Fibroblast of pulmonary artery (primary cell): ENCODE data around the gene APOBR.

Experiments used
- DNase-seq: peaks from one replicate; pipeline ENCODE4 v3.0.0-alpha.2; 2010; ENCODE audit warnings: low read depth
- H3K4me3 ChIP-seq: replicated peaks from 2 replicates; pipeline ENCODE4 v1.5.1; 2011; ENCODE audit warnings: low read depth, mild to moderate bottlenecking, control low read depth, low read length, moderate library complexity
- TF ChIP-seq, protein P1 (sequence below): IDR thresholded peaks from 2 replicates; pipeline ENCODE4 v1.5.1; 2011; ENCODE audit warnings: mild to moderate bottlenecking, control low read depth, low read length, inconsistent platforms; ENCODE audit errors: missing control alignments

Gene APOBR

DNA sequence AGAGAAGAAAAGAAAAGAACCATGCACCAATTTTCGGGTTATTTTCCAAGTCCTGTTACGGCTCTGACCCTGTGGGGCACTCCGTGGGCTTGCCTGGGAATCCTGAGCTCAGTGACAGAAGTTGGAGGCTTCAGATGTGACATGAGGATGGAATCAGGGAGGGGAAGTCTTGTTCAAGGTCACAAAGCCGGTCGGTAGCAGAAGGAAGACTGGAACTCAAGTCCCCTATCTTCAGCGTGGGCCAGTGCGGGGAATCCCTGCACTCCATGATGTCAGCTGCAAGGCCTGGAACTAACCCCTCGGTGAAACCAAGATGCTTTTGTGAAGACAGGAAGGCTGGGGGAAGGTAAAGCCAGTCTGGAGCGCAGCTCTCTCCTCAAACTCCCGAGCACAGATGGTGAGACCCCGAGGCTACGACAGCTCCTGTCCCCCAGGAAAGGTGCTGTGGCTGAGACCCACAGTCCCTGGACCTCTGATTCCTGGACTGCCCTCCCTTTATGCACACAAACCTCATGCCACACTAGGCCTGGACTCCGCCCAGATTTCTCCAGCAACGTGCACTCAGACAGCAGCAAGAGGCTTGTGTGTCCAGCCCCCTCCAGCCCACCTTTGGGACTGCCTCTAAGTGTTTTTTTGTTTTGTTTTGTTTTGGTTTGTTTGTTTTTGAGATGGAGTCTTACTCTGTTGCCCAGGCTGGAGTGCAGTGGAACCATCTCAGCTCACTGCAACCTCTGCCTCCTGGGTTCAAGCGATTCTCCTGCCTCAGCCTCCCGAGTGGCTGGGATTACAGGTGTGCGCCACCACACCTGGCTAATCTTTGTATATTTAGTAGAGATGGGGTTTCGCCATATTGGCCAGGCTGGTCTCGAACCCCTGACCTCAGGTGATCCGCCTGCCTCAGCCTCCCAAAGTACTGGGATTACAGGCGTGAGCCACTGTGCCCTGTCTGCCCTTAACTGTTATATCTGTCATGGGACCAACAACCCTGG, 17.7 kb downstream of the APOBR start:
- DNase-seq, result no peak
- TF ChIP-seq, protein P1, sequence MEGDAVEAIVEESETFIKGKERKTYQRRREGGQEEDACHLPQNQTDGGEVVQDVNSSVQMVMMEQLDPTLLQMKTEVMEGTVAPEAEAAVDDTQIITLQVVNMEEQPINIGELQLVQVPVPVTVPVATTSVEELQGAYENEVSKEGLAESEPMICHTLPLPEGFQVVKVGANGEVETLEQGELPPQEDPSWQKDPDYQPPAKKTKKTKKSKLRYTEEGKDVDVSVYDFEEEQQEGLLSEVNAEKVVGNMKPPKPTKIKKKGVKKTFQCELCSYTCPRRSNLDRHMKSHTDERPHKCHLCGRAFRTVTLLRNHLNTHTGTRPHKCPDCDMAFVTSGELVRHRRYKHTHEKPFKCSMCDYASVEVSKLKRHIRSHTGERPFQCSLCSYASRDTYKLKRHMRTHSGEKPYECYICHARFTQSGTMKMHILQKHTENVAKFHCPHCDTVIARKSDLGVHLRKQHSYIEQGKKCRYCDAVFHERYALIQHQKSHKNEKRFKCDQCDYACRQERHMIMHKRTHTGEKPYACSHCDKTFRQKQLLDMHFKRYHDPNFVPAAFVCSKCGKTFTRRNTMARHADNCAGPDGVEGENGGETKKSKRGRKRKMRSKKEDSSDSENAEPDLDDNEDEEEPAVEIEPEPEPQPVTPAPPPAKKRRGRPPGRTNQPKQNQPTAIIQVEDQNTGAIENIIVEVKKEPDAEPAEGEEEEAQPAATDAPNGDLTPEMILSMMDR, result no peak
- no peak overlapping the region for H3K4me3 ChIP-seq

DNA sequence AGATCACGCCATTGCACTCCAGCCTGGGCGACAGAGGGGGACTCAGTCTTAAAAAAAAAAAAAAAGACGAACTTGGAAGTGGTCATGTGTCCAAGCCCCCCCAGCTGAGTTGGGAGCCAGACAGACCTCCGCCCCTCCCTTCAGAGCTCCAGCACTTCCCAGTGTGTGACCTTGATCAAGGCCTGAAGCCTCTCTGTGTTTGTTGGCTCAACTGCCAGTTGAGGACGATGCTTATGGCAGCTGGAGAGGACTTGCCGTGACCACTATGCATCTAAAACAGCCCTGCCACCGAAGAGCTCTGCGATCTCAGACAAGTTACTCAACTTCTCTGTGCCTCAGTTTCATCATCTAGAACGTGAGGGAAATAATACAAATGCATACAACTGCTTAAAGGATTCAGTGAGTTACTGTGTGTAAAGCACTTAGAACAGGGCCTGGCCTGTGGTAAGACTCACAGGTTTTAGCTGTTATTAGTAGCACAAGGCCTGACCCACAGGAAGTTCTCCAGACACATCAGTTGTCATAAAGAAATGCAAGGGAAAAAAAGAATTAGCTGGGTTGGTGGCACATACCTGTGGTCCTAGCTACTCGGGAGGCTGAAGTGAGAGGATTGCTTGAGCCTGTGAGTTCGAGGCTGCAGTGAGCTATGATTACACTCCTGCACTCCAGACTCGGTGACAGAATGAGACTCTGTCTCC, 19.2 kb downstream of the APOBR start:
- no peak overlapping the region for H3K4me3 ChIP-seq
- TF ChIP-seq, protein P1, result no peak
- no peak for DNase-seq

DNA sequence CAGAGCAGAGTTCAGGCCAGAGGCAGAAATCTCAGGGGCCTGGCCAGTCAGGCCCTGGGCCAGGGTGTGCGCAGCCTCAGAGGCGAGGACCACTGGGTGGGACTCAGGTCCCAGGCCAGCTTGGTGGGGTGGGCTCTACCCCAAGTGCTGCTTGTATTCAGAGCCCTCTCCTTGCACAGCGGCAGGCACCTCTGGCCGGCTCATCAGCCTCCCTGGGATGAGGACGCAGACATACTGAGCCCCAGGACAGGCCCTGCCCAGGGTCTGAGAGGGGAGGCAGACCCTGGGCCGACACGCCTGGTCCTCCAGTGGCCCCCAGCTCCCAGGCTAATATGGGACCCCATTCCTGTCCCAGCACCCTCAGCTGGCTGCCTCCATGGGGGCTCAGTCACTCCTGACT, 19.8 kb downstream of the APOBR start:
- H3K4me3 ChIP-seq, result no peak overlapping the region
- DNase-seq, result no peak
- TF ChIP-seq, protein P1, result no peak

DNA sequence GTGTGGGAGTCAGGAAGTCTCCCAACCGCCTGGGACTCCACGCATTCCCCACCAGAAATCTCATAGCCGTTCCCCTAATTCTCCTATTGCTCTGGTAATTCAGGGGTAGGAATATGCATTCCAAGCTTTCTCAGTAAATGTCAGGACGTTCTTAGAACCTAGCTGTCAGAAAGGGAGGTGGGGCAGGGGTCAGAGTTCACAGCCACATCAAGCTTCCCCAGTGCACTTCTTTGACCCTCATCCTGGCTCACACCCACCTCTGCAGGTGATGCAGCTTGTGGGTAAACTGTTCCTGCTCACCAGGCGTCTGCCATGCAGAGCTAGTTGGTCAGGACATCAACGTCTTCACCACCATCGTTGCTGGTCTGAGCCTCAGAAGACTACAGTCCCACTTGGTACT, 26.2 kb downstream of the APOBR start:
- TF ChIP-seq, protein P1, result no peak
- H3K4me3 ChIP-seq, result no peak overlapping the region
- DNase-seq, result no peak

DNA sequence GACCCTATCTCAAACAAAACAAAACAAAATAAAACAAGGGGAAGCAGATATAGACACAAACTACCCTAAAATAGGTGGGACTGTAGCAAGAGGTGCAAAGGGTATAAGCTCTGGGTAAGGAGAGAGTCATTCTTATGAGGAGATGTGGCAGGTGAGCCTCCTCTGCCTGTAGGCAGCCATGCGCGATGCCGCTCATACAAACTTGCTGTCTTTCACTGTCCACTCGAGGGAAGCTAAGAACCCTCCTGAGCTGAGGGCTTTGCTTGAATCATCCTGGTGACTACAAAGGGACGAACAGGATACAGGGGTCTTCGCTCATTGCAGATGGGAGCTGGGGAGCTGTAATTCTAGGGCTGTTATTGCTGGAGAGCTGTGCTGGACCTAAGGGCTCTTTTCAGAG, 27.0 kb downstream of the APOBR start:
- TF ChIP-seq, protein P1, result no peak

DNA sequence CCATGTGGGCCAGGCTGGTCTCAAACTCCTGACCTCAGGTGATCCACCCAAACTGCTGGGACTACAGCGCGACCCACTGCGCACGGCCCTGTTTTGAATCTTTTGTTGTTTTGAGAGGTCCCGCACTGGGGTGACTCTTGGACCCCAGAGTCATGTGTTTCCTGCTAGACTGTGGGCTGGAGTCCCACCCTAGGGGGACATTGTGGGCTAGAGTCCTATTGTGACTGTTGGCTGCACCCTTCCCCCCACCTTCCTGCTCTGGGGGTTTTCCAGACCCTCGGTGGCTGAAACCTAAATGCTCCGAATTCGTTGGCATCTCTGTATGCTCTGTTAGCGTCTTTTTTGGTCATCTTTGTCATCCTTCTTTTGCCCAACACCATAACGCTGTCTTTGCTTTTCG, 28.3 kb downstream of the APOBR start:
- TF ChIP-seq, protein P1, result no peak
- no peak overlapping the region for H3K4me3 ChIP-seq
- DNase-seq, result no peak

More for the DNA sequence above, 27.0 kb downstream of the APOBR start:
- DNase-seq, result no peak
- no peak overlapping the region for H3K4me3 ChIP-seq
